ENCODE measurements around the gene TMEM63C.

The TMEM63C gene

GRCh38 chr14:77225254-77225653 lies 43.7 kb downstream of the TMEM63C start:
- H2AFZ ChIP-seq (ENCODE audit: low read length) = no peak overlapping the region
- no peaks in the 10 kb centered on the region for H3F3A ChIP-seq (ENCODE audit: insufficient read depth, low read length)
- H3K9ac ChIP-seq (ENCODE audit: low read length) = no peak overlapping the region
- H3K4me2 ChIP-seq (ENCODE audit: low read depth, low read length) = no peak overlapping the region
- no peak for DNase-seq
- H3K79me2 ChIP-seq (ENCODE audit: low read length) = no peaks in the 10 kb centered on the region
- no peaks in the 10 kb centered on the region for H3K27me3 ChIP-seq (replicated peaks; ENCODE audit: insufficient read depth, low read length)
- no peaks in the 10 kb centered on the region for H3K4me1 ChIP-seq (ENCODE audit: low read length)
- H3K9me2 ChIP-seq (replicated peaks; ENCODE audit: insufficient read depth, low read length) = no peaks in the 10 kb centered on the region
- no peaks in the 10 kb centered on the region for H4K20me1 ChIP-seq (ENCODE audit: insufficient read depth, low read length)
- no peak overlapping the region for H3K27ac ChIP-seq (ENCODE audit: low read length)
- no peak for TF ChIP-seq EZH2 (optimal IDR thresholded peaks at IDR 0.05; ENCODE audit: low read depth, low read length)
- no peak for TF ChIP-seq CTCF (IDR thresholded peaks at IDR 0.05; ENCODE audit: low read length)
- TF ChIP-seq EZH2phosphoT487 (IDR thresholded peaks at IDR 0.05; ENCODE audit: low read length) = no peak
- H3K4me3 ChIP-seq (ENCODE audit: low read length) = no peak overlapping the region
- H3K9me3 ChIP-seq (replicated peaks; ENCODE audit: insufficient read depth, low read length) = no peaks in the 10 kb centered on the region
- no peaks in the 10 kb centered on the region for H3K36me3 ChIP-seq (replicated peaks; ENCODE audit: insufficient read depth, low read length)

GRCh38 chr14:77225892-77226557 lies 44.4 kb downstream of the TMEM63C start:
- Histone ChIP-seq H3K36me3 (replicated peaks; ENCODE audit: insufficient read depth, low read length) (no peaks in the 10 kb centered on the region), H3K4me2 (ENCODE audit: low read depth, low read length) (no peak overlapping the region), H3F3A (ENCODE audit: insufficient read depth, low read length) (no peaks in the 10 kb centered on the region), H3K27ac (ENCODE audit: low read length) (no peak overlapping the region), H2AFZ (ENCODE audit: low read length) (no peak overlapping the region), H3K27me3 (replicated peaks; ENCODE audit: insufficient read depth, low read length) (no peaks in the 10 kb centered on the region), H3K9ac (ENCODE audit: low read length) (no peak overlapping the region), H3K9me3 (replicated peaks; ENCODE audit: insufficient read depth, low read length) (no peaks in the 10 kb centered on the region), H3K79me2 (ENCODE audit: low read length) (no peaks in the 10 kb centered on the region), H4K20me1 (ENCODE audit: insufficient read depth, low read length) (no peaks in the 10 kb centered on the region), H3K4me3 (ENCODE audit: low read length) (no peak overlapping the region), H3K4me1 (ENCODE audit: low read length) (no peaks in the 10 kb centered on the region), H3K9me2 (replicated peaks; ENCODE audit: insufficient read depth, low read length) (no peaks in the 10 kb centered on the region)
- no peak for DNase-seq
- TF ChIP-seq EZH2phosphoT487 (IDR thresholded peaks at IDR 0.05; ENCODE audit: low read length) (no peak), CTCF (IDR thresholded peaks at IDR 0.05; ENCODE audit: low read length) (no peak), EZH2 (optimal IDR thresholded peaks at IDR 0.05; ENCODE audit: low read depth, low read length) (no peak)

- no peak overlapping the region for H3K9ac ChIP-seq (ENCODE audit: low read length)
- H3K36me3 ChIP-seq (replicated peaks; ENCODE audit: insufficient read depth, low read length) = no peaks in the 10 kb centered on the region
- no peak for DNase-seq
- H4K20me1 ChIP-seq (ENCODE audit: insufficient read depth, low read length) = no peaks in the 10 kb centered on the region
- H3K9me3 ChIP-seq (replicated peaks; ENCODE audit: insufficient read depth, low read length) = no peaks in the 10 kb centered on the region
- H3K27me3 ChIP-seq (replicated peaks; ENCODE audit: insufficient read depth, low read length) = no peaks in the 10 kb centered on the region
- H3K4me3 ChIP-seq (ENCODE audit: low read length) = no peak overlapping the region
- no peaks in the 10 kb centered on the region for H3F3A ChIP-seq (ENCODE audit: insufficient read depth, low read length)
- no peak for TF ChIP-seq EZH2phosphoT487 (IDR thresholded peaks at IDR 0.05; ENCODE audit: low read length)
- no peak for TF ChIP-seq CTCF (IDR thresholded peaks at IDR 0.05; ENCODE audit: low read length)
- no peak for TF ChIP-seq EZH2 (optimal IDR thresholded peaks at IDR 0.05; ENCODE audit: low read depth, low read length)
- no peaks in the 10 kb centered on the region for H3K79me2 ChIP-seq (ENCODE audit: low read length)
- H3K9me2 ChIP-seq (replicated peaks; ENCODE audit: insufficient read depth, low read length) = no peaks in the 10 kb centered on the region
- H3K4me1 ChIP-seq (ENCODE audit: low read length) = no peaks in the 10 kb centered on the region
- H2AFZ ChIP-seq (ENCODE audit: low read length) = no peak overlapping the region
- no peak overlapping the region for H3K4me2 ChIP-seq (ENCODE audit: low read depth, low read length)
- H3K27ac ChIP-seq (ENCODE audit: low read length) = no peak overlapping the region
Measured at GRCh38 chr14:77228056-77228455, 46.5 kb downstream of the TMEM63C start.

All from MM.1S (cell line).